Breast epithelium (tissue), 4 donors: ENCODE data around the gene TMSB10. TPM values are rescaled to one million over a fixed set of nuclear protein-coding genes. Genes with fewer than 3 reads are reported as not detected.

ENCODE experiments used
- DNase-seq, 2 donors: peaks; one replicate each; pipeline ENCODE4 v3.0.0-alpha.2; 2019; ENCODE audit warnings: low spot score in 2 of 2
- H3K27ac ChIP-seq, 2 donors: fragments of 200-600 bp; sonication (generic) in 1 of 2; one replicate each; pipeline ENCODE4 v1.5.1; 2016 to 2019; ENCODE audit warnings: mild to moderate bottlenecking in 1 of 2
- H3K27me3 ChIP-seq, 2 donors: fragments of 200-600 bp; sonication (generic) in 1 of 2; one replicate each; pipeline versions ENCODE4 v1.5.1 to v1.6.0; 2017 to 2019; ENCODE audit warnings: control low read depth in 1 of 2, mild to moderate bottlenecking in 1 of 2
- H3K36me3 ChIP-seq: fragments of 200-600 bp; one replicate; pipeline ENCODE4 v1.5.1; 2019
- H3K4me1 ChIP-seq, 2 donors: fragments of 200-600 bp; sonication (generic); one replicate each; pipeline ENCODE4 v1.5.1; 2016 to 2019; ENCODE audit warnings: control low read depth in 1 of 2
- H3K4me3 ChIP-seq, 3 donors: fragments of 200-600 bp; sonication (generic); 1 replicate in 2 of 3; 2 replicates in 1 of 3; pipeline ENCODE4 v1.5.1; 2016 to 2019; ENCODE audit warnings: mild to moderate bottlenecking in 3 of 3, moderate library complexity in 2 of 3
- H3K9me3 ChIP-seq, 2 donors: fragments of 200-600 bp; sonication (generic) in 1 of 2; one replicate each; pipeline ENCODE4 v1.5.1; 2016 to 2019; ENCODE audit warnings: control low read depth in 1 of 2
- CTCF ChIP-seq, 3 donors: fragments of 450-650 bp; IDR thresholded peaks; one replicate each; pipeline ENCODE4 v1.5.1; 2016 to 2017; ENCODE audit warnings: antibody characterized with exemption in 3 of 3, mild to moderate bottlenecking in 3 of 3, moderate library complexity in 3 of 3
- POLR2A ChIP-seq: fragments of 450-650 bp; IDR thresholded peaks from one replicate; pipeline ENCODE4 v1.6.1; 2016; ENCODE audit warnings: antibody characterized with exemption, mild to moderate bottlenecking, moderate library complexity
- POLR2AphosphoS5 ChIP-seq, 3 donors: sonication (generic); formaldehyde crosslinking; IDR thresholded peaks; one replicate each; pipeline ENCODE4 v1.6.1; 2017; ENCODE audit warnings: antibody characterized with exemption in 3 of 3
- intact Hi-C: fragments of 100-400 bp; cut with DNase I; formaldehyde crosslinking; loops from one replicate; pipeline ENCODE4 v1.15.1; 2023; ENCODE audit warnings: low total_unique reads
- total RNA-seq, 3 donors: library from RNA; depleted of rRNA; stranded (reverse); fragments of >200 nt; gene quantifications; one replicate each; pipeline ENCODE4 v1.1.0, GENCODE V29; 2016

Gene TMSB10
- total RNA-seq, 3 donors from 2014 or later, result 1,918 to 5,529 (median 3,700) TPM

- Histone ChIP-seq H3K9me3 (no peaks in the 10 kb centered on the region), H3K36me3 (no peaks in the 10 kb centered on the region), H3K4me1 (no peaks in the 10 kb centered on the region), H3K27ac (peak overlapping the region; percentile 95 to 96), H3K27me3 (no peaks in the 10 kb centered on the region), H3K4me3 (peak overlapping the region; percentile 98 to 100 (median 100))
- peak; percentile 69 to 76 for DNase-seq
- TF ChIP-seq POLR2AphosphoS5 (IDR thresholded peaks at IDR 0.05) (peak in 2 of 3 donors; percentile 30 to 44), CTCF (IDR thresholded peaks at IDR 0.05) (no peak)
- intact Hi-C loops, result no loop called here
Measured at GRCh38 chr2:84904717-84905174, 710 bp upstream of the TMSB10 start.

GRCh38 chr2:84906108-84906899, 848 bp downstream of the TMSB10 start:
- DNase-seq, result no peak

GRCh38 chr2:84906900-84907714, 1.7 kb downstream of the TMSB10 start:
- intact Hi-C loops, result no loop called here
- Histone ChIP-seq H3K27ac (peak overlapping the region; percentile 95 to 96), H3K4me1 (no peaks in the 10 kb centered on the region), H3K9me3 (no peaks in the 10 kb centered on the region), H3K36me3 (no peaks in the 10 kb centered on the region), H3K4me3 (peak overlapping the region; percentile 98 to 100 (median 100)), H3K27me3 (no peaks in the 10 kb centered on the region)
- TF ChIP-seq POLR2AphosphoS5 (IDR thresholded peaks at IDR 0.05), result peak in 2 of 3 donors; percentile 25 to 60
- TF ChIP-seq POLR2A, result no peak
- DNase-seq, result peak in 1 of 2 donors; percentile 50

More at GRCh38 chr2:84906108-84906899, 848 bp downstream of the TMSB10 start:
- Histone ChIP-seq H3K27me3 (no peaks in the 10 kb centered on the region), H3K4me3 (peak overlapping the region; percentile 98 to 100 (median 100)), H3K36me3 (no peaks in the 10 kb centered on the region), H3K27ac (peak overlapping the region; percentile 95 to 96), H3K9me3 (no peaks in the 10 kb centered on the region), H3K4me1 (no peaks in the 10 kb centered on the region)
- intact Hi-C loops, result no loop called here
- TF ChIP-seq POLR2AphosphoS5 (IDR thresholded peaks at IDR 0.05) (peak in 1 of 3 donors; percentile 27), CTCF (IDR thresholded peaks at IDR 0.05) (no peak), POLR2A (no peak)

GRCh38 chr2:84908948-84909713, 3.7 kb downstream of the TMSB10 start:
- H3K27ac ChIP-seq, result no peak overlapping the region
- intact Hi-C loops, result no loop called here
- H3K27me3 ChIP-seq, result no peaks in the 10 kb centered on the region
- no peaks in the 10 kb centered on the region for H3K36me3 ChIP-seq
- TF ChIP-seq POLR2AphosphoS5 (IDR thresholded peaks at IDR 0.05), result no peak
- TF ChIP-seq POLR2A, result no peak
- no peak for TF ChIP-seq CTCF (IDR thresholded peaks at IDR 0.05)
- no peak overlapping the region for H3K4me3 ChIP-seq
- no peak for DNase-seq
- H3K4me1 ChIP-seq, result no peaks in the 10 kb centered on the region
- H3K9me3 ChIP-seq, result no peaks in the 10 kb centered on the region

- no peaks in the 10 kb centered on the region for H3K27me3 ChIP-seq
- no peaks in the 10 kb centered on the region for H3K9me3 ChIP-seq
- no peaks in the 10 kb centered on the region for H3K4me1 ChIP-seq
- intact Hi-C loops, result loop anchor here (5.0 kb wide), 1 partner anchor 841 kb away; the partner anchor contains the start of gene ATOH8
- no peak for DNase-seq
- H3K27ac ChIP-seq, result no peak overlapping the region
- H3K4me3 ChIP-seq, result no peak overlapping the region
- no peaks in the 10 kb centered on the region for H3K36me3 ChIP-seq
- TF ChIP-seq POLR2AphosphoS5 (IDR thresholded peaks at IDR 0.05), result no peak
- no peak for TF ChIP-seq POLR2A
- no peak for TF ChIP-seq CTCF (IDR thresholded peaks at IDR 0.05)
Measured at GRCh38 chr2:84911135-84911678, 5.8 kb downstream of the TMSB10 start.
